IPS DF 4.7 (cell line): ENCODE data around the gene OR4C12.
A peak's percentile ranks its signal among the peaks of the same experiment; 100 is the strongest.
"Not testable (repeated sequence)": the region's sequence is repeated elsewhere in the genome, so short reads cannot be mapped to it uniquely, and the experiment has no call there.

Source experiments
- DNase-seq: peaks from one replicate; pipeline ENCODE4 v3.0.0-alpha.2; 2013; ENCODE audit warnings: low spot score; ENCODE audit errors: extremely low read depth

OR4C12 gene

GRCh38 chr11:49982435-49982834 lies at the start of gene OR4C12:
TSS of gene OR4C12 (minus strand) at chr11:49982535. CDS start at chr11:49982501, 34 bp downstream.
- not testable (repeated sequence) for DNase-seq

GRCh38 chr11:50030193-50030592 lies 47.9 kb upstream of the OR4C12 start:
- no peak for DNase-seq

- peak; percentile 46 for DNase-seq
These were observed 13.2 kb upstream of the OR4C12 start for GRCh38 chr11:49995565-49995964.

GRCh38 chr11:49973439-49973838 lies 8.9 kb downstream of the OR4C12 start:
- not testable (repeated sequence) for DNase-seq

GRCh38 chr11:49952091-49952490 lies 30.2 kb downstream of the OR4C12 start, which contains the start of gene OR4C13:
TSS of gene OR4C13 (plus strand) at chr11:49952391. CDS start at chr11:49952423, 32 bp downstream.
- DNase-seq: no peak

- not testable (repeated sequence) for DNase-seq
These were observed 33.6 kb downstream of the OR4C12 start for GRCh38 chr11:49948701-49949100.
